ENCODE results near the gene IRAK3.
"Not testable (repeated sequence)": the region's sequence is repeated elsewhere in the genome, so short reads cannot be mapped to it uniquely, and the experiment has no call there.

Gene IRAK3

DNA sequence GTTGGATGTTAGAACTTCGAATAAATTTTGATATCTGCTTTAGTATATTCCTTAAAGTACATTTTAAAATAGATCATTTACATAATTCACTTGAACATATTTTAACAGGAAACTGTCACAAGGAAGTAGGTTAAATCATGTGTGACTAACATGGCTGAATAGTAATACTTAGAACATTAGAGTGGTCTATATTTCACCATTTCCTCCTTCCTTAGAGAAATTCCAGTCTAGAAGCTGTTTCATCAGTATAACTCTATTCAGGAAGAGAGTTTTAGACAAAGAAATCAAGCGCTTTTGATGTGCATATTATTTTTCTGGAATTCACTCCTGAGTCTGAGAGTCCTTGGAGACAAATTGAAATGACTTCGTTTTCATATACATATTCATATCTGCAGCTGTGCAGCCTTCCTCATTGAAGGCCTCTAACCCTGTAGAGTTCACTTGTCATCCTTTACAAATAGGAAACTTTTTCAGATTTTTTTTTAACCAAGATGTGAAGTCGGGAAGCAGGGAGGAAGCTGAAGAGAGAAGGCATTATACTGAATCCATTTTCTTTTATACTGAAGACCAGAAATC, 28.4 kb downstream of the IRAK3 start:
- H3K4me3 ChIP-seq (ENCODE audit: low read length): no peak overlapping the region
- TF ChIP-seq, protein P1, sequence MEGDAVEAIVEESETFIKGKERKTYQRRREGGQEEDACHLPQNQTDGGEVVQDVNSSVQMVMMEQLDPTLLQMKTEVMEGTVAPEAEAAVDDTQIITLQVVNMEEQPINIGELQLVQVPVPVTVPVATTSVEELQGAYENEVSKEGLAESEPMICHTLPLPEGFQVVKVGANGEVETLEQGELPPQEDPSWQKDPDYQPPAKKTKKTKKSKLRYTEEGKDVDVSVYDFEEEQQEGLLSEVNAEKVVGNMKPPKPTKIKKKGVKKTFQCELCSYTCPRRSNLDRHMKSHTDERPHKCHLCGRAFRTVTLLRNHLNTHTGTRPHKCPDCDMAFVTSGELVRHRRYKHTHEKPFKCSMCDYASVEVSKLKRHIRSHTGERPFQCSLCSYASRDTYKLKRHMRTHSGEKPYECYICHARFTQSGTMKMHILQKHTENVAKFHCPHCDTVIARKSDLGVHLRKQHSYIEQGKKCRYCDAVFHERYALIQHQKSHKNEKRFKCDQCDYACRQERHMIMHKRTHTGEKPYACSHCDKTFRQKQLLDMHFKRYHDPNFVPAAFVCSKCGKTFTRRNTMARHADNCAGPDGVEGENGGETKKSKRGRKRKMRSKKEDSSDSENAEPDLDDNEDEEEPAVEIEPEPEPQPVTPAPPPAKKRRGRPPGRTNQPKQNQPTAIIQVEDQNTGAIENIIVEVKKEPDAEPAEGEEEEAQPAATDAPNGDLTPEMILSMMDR (conservative IDR thresholded peaks at IDR 0.05; ENCODE audit: low read length): no peak
- no peak for DNase-seq (ENCODE audit: low read depth)

DNA sequence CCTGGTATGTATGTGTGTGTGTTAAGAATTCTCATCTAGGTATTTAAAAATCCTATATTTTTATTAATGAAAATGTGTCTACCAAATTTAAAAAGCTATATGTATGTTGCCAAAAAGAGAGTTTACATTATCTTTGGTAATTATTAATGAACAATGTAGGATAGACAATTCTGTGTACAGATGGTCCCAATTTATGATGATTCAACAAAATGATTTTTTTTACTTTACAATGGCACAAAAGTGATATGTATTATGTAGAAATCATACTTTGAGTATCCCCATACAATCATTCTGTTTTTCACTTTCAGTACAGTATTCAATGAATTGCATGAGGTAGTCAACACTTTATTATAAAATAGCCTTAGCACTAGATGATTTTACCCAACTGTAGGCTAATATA, 39.4 kb downstream of the IRAK3 start:
- no peak overlapping the region for H3K4me3 ChIP-seq (ENCODE audit: low read length)
- TF ChIP-seq, protein P1 (conservative IDR thresholded peaks at IDR 0.05; ENCODE audit: low read length): no peak
- no peak for DNase-seq (ENCODE audit: low read depth)

DNA sequence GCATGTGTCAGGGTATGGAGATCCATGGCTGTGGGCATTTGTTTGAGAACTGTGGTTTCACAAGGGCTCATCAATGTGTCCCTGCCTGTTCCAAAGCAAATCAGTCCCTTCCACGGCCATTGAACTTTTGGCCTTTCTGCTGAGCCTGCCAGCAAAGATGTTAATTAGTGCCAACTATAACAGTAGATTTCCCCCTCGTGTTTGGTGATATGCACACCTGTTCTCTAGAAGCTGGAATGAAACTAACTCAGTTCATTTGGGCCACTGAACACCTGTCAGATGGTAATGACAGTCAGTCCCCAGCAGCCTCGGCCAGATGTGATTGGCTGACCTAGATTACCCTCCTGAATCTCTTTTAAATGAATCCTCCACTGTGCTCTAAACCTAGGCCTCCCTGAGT, 43.2 kb downstream of the IRAK3 start:
- no peak overlapping the region for H3K4me3 ChIP-seq (ENCODE audit: low read length)
- no peak for DNase-seq (ENCODE audit: low read depth)
- TF ChIP-seq, protein P1 (conservative IDR thresholded peaks at IDR 0.05; ENCODE audit: low read length): no peak

DNA sequence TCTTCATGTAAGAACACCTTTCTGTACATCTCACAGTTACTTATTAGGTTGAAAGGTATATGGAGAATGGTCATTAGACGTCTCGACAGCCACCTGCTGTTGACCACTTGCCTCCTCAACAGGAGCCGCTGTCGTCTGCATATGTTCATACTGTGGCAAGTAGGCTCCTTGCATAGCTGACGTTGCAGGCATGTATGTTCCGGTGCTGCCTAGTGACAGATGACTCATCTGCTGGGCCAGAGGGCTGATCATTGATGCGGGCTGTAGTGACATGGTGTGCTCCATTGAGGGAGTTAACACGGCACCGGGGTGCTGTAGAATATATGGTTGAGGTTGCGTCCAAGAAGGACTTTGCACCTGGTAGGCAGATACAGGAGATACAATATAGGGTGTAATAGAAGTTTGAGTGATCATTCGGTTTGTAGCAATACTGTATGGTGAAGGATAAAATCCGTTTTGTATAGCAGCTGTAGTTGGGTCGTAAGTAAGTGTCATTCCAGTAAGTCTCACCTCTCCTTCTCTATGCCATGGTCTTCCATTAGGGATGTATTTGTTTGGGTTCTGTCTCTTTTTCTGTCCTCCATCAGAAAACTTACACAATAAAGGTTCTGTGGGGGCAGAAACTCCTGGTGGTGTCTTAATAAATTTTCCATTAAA, 45.2 kb downstream of the IRAK3 start:
- DNase-seq (ENCODE audit: low read depth): peak; percentile 29
- not testable (repeated sequence) for H3K4me3 ChIP-seq (ENCODE audit: low read length)

DNA sequence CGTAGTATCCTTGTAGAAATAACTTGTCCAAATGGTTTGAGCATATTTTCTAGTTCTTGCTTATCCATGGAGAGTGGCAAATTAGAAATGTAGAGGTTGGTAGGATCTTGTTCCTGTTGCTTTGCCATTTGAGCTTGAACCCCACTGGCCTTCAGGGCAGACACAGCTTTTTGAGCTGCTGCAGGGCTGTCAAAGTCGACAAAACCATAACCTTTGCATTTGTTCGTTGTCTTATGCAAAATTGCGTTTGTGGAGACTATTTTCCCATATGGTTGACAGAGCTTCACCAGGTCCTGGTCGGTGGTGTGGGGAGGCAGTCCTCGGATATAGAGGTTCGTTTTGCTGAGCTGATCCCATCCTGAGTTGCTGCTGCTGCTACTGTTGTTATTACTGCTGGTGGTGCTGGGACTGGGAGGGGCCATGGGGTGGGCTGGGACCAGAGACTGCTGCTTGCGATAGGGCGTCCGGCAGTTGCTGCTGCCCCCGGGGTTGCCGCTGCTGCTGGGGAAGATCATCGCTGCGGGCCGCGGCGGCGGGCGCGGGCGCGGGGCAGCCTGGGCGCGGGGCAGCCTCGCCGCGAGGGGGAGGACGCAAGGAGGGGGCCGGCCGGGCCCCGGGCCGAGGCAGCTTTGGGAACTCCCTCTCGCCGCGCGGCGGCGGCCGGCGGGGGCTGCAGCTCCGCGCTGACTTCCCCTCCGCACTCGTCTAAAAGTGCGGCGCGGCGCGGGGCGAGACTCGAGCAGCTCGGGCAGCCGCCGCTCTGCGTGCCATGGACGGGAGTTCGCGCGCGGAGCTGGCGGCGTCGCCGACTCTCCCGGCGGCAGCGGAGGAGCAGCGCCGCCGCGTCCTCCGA, 46.0 kb downstream of the IRAK3 start:
- peak overlapping the region; percentile 53 for H3K4me3 ChIP-seq (ENCODE audit: low read length)
- peak; percentile 50 for DNase-seq (ENCODE audit: low read depth)
- TF ChIP-seq, protein P1 (conservative IDR thresholded peaks at IDR 0.05; ENCODE audit: low read length): peak; percentile 6; the same call in 1 of the 2 replicates

DNA sequence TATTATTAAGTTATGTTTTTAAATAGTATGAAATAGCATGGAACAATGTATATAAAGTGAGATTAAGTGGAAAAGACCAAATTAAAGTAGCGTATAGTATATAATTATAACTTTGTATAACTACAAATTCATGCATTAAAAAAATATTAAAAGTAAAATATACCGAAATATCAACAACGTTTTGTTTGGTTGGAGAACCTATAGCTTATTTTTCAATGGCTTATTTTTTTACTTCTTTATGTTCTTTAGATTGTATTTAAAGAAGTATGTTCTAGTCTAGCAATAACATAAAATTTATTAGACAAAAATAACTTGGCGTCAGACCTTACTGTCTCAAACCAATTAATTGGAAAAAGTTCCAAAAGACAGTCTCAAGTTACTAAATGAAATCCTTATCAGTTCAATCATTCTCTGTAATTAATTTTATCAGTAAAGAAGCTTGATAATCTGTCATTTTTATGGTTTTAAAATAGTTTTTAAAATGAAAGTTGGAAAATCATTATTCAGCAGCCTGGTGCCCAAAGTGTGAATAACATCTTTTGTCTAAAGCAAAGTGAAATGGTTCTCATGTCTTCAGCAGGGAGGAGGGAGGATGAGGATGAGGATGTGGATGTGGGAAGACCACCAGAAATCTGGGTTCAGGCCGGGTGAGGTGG, 46.7 kb downstream of the IRAK3 start:
- peak overlapping the region; percentile 53 for H3K4me3 ChIP-seq (ENCODE audit: low read length)
- peak; percentile 15 for DNase-seq (ENCODE audit: low read depth)
- TF ChIP-seq, protein P1 (conservative IDR thresholded peaks at IDR 0.05; ENCODE audit: low read length): peak; percentile 44

DNA sequence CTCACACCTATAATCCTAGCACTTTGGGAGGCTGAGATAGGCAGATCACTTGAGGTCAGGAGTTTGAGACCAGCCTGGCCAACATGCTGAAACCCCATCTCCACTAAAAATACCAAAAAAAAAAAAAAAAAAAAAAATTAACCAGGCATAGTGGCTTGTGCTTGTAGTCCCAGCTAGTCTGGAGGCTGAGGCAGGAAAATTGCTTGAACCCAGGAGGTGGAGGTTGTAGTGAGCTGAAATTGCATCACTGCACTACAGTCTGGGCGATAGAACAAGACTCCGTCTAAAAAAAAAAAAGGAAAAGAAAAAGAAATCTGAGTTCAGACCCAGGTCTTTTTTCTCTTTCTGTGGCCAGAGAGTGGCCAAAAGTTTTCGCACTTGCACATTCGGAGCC, 47.3 kb downstream of the IRAK3 start:
- H3K4me3 ChIP-seq (ENCODE audit: low read length): peak overlapping the region; percentile 53; the same call in 1 of the 2 replicates
- DNase-seq (ENCODE audit: low read depth): not testable (repeated sequence)
